Measurements from ENCODE around the gene RWDD3.

GRCh38 chr1:95282518-95282895, 48.5 kb downstream of the RWDD3 start:
- TF ChIP-seq, protein P1, sequence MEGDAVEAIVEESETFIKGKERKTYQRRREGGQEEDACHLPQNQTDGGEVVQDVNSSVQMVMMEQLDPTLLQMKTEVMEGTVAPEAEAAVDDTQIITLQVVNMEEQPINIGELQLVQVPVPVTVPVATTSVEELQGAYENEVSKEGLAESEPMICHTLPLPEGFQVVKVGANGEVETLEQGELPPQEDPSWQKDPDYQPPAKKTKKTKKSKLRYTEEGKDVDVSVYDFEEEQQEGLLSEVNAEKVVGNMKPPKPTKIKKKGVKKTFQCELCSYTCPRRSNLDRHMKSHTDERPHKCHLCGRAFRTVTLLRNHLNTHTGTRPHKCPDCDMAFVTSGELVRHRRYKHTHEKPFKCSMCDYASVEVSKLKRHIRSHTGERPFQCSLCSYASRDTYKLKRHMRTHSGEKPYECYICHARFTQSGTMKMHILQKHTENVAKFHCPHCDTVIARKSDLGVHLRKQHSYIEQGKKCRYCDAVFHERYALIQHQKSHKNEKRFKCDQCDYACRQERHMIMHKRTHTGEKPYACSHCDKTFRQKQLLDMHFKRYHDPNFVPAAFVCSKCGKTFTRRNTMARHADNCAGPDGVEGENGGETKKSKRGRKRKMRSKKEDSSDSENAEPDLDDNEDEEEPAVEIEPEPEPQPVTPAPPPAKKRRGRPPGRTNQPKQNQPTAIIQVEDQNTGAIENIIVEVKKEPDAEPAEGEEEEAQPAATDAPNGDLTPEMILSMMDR (IDR thresholded peaks at IDR 0.05) = no peak
- no peak for TF ChIP-seq POLR2A (IDR thresholded peaks at IDR 0.05)
